NK-92 (cell line): ENCODE results near the gene TCF12.

Source experiments
- DNase-seq: peaks from one replicate; lab custom pipeline; 2025; ENCODE audit not compliant: unreplicated experiment; lab: John Stamatoyannopoulos, UW

TCF12 gene

DNA sequence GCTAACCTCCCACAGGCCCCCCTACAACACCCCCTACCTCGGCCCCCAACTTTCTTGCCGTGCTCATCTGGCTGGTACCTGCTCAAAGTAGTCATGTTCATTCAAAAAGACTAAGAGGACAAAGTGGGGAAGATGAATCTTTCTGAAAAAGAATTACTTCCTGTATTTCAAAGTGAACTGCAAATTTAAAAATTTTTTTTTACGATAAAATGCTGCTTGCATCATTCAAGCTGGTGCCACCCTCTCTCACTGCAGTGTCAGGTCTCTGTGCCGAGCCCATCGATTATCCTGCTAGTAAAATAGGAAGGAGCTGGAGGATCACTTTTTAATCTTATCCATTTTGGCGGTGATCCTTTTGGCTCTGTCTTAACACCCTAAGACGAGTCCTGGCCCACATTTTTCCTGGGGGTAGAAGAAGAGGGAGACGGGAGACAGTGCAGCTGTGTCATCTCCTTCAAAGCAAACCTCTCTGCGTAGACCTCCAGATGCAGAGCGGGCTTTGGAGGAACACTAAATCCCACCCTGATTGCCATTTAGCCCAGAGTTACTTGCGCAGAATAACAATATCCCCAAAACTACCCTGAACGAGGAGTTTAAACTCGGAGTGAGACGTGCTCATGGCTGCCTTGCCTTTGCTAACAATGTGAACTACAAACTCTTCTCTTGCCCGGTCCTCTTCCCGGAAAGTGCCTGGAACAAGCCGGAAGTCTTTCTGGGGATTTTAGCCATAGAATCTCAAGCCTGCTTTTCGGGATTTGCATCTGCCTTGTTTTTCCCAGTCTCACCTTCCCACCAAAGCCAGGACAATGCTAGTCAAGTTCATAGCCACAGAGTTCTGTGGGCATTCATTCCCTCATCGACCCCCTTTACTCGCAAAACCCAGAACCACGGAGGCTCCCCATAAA is 391.7 kb downstream of the TCF12 start:
- no peak for DNase-seq

DNA sequence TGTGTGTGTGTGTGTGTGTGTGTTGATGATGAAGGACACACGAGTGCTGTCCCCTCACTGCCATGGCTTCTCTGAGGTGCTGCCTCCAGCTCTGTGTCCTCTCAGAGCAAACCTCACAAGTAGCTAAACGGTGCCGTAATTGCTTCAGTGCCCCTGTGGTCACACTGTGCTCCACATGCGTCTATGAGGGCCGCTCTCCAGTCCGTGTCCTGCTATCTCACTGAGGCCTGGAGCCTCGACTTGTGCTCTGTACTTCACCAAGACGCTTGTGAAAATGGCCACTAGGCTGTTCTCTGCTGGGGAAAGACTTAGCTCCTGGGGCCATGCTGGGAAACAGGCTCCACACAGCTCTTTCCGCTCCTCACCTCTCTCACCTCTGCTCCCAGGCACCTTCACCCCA is 392.4 kb downstream of the TCF12 start:
- DNase-seq: no peak

DNA sequence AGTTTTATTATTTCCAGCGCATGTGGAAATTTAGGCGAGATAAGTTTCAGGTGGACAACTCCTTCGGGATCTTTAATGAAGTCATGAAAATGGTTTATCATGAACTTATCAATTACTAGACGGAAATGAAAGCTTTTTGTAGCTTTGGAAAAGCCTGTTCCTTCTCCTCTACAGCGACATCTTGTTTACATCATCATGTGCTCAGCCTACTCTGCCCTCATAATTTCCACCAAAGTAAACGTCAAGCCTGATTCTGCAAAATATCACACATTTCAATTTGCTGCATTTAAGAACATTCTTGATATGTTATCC is 393.5 kb downstream of the TCF12 start:
- no peak for DNase-seq

DNA sequence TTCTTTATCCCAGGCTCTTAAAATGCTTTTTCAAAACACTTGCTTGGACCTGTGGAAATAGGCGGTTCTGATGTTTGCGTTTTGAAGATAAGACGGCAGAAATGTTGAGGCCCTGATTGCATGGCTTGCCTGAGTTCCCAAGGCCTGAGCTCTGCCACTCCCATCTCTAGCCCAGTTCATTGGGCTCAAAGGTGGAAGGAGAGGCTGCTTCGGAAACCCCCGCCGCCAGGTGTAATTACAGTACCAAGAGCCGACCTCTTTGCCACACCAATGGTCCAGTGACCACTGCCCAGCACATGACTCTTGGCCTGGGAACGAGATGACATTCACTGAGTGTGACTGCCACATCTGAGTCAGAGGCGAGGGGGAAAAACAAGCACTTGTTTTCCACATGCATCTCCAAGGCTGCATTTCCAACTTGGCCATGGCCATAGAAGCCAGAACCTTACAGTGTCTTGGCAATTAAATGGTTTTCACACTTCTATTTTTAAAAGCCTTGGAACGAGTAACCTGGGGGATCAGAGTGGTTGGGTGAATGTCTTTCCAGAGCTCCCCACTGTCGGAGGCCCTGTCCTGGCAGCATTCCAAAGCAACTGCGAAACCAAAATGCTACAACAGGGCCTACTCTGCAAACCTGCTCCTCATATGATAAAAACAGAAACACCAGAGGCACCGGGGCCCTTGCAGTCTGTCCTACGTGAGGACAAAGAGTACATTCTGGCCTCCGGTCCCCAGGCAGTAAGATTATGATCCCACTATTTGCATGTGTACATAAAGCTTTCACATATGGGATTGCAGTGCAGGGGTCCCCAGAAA is 394.1 kb downstream of the TCF12 start:
- DNase-seq: no peak

DNA sequence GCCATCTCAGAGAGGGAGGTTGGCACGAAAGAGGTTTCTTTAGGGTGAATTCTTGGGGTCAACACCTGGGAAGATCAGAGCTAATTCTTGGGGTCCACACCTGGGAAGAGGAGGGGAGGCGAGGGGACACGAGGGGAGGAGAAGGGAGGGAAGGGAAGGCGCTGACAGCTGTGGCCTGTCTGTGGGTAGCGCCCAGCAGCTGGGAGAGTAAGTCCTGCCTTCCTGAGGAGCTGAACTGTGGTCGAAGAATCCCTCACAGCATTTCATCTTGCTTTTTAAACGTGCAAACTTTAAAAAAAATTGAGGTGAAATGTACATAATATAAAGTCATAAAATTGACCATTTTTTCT is 394.7 kb downstream of the TCF12 start:
- no peak for DNase-seq

DNA sequence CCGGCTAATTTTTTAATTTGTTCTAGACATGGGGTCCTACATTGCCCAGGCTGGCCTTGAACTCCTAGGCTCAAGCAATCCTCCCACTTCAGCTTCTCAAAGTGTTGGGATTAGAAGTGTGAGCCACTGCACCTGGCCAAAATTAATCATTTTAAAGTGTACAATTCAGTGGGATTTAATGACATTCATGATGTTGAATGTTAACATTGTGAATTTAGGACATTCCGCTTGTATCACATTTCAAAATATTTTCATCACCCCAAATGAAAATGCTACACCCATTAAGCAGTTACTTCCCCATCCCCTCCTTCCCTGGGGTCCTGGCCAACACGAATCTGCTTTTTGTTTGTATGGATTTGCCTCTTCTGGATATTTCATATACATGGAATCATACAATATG is 395.8 kb downstream of the TCF12 start:
- no peak for DNase-seq

DNA sequence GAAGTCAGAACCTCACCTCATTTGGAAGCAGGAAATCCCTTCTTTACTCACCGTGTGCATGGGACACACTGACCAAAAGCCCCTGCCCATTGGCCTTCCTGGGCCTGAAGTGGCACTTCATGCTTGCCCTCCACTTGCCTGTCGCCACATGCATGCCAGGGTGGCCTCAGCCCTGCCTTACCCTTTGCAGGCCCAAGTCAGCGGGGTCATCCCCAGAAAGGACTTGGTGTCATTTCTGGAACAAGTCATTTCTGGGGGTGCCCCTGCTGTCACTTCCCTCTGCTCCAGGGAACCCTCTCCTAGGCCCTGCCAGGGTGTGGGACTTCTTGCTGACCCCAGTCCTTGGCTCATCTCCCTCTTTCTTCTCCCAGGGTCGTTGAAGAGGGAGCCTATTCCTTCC is 398.0 kb downstream of the TCF12 start:
- DNase-seq: no peak

DNA sequence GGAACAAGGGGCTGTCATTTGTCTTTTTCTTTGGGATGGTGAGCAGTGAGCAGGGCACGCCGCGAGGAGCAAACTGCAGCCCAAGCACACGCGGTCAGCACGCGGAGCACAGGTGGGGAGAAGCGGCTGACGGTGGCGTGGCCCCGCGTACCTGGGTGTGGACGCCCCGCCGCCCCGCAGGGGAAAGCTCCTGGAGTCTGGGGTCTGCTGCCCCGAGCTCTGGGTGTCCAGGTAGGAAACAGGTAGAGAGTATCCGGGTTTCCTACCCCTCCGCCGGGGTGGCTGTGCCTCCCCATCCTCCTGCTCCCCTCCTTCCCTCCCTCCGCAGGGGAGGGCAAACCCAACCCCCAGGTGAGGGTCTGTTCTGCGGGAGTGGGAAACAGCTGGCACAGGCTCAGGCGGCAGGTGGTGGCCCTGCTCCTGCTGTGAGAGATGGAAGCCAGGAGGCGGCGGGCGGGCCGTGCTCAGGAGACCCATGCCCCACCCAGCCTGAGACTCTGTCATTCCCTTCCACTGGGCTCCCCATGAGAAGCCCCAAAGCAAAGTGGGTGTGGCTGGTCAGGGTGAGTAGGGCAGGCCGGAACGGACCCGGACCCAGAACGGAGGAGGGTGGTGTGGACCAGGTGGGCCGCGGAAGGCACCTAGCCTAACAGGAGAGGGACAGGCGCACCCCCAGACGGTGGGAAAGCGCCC is 400.9 kb downstream of the TCF12 start:
- no peak for DNase-seq

DNA sequence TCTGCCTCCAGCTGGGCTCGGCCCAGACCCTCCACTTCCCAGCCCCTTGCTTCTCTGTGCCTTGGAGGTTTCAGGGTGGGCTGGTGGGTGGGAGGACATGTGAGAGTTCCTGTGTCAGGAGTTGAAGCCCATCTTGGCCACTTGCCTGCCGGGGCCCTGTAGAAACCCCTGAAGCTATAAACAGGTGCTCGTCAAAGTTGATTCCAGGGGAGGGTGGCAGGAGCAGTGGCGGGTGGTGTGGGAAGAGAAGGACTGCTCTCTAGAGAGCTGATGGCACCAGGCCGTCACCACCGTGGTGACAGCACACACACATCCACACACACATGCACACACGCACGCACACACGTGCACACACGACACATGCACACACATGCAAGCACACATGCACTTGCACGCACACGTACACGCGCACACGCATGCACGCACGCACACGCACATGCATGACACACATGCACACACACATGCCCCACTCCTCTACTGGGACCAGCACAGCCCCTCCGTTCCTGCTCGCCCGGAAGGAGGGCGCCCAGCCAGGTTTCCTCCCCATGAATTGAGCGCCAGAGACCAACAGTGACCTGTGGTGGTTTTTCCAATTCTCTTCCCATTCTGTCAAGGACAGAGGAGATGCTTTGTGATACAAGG is 401.6 kb downstream of the TCF12 start:
- DNase-seq: no peak

DNA sequence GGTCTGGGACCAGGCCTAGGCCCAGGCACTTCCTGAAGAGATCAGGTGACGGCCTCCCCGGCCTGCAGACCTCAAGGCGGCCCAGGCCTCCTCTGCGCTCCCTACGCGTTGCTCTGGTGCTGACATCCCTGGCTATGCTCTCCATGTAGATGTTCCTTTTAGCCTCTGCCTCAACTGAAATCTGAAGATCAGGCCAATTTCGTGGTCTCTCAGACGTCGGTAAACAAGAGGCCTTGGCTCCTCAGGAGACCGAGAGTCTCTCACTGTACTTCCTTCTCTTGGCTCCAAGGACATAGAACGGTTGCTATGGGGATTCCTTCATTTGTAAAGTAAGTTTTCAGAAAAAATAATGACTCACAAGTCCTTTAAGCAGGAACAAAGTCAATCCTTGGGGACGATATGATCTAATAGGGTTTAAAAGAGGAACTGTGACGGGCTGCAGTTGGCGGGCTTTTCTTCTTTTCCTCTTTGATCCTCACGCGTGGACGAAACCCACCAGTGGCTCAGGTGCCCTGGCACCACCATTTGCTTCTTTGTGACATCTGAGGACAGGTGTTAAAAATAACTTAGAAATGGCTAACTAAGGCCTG is 402.3 kb downstream of the TCF12 start:
- DNase-seq: no peak

DNA sequence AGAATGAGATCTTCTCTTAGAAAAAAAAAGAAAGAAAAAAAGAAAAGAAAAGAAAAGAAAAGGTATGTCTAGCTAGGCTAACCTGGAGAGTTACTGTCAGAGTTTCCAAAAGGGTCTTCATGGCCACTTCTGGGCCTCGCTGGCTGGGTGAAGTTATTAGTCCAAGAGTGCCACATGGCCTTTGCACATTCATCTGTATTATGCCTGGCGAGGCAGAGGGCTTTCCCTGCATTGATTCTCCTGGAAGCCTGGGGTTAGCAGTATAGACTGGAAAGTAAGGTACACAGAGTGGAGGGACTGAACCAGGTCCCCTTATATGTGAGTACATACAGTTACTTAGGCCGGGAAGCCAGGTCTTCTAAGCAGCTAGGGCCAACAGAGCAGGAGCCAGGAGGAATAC is 403.0 kb downstream of the TCF12 start:
- no peak for DNase-seq

DNA sequence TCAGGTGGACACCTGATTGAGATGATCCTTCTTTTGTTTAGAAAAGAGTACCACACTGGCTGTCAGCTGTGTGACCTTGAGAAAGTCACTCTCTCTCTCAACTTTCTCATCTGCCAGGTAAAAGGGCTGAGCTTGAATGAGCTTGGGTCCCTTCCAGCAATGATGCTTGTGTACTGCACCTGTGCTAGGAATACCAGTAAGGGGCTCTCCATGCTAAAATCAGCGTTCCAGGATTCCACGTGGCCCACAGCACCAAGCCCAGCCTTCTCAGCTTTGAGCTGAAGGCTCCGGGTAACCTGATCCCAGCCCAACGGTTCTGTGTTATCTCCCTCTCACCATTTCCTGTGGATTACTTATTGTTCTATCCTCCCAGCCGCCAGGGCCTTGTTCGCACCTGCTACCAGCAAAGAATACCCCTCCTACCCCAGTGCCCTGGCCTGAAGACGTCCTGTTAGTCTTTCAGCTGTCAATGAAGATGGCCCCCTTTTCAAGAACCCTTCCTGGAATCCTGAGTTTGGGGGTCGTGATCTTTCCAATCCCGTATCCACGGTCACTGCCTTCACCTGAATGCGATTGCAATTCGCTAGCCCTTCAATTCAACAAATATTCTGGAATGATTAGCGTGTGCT is 403.6 kb downstream of the TCF12 start:
- DNase-seq: no peak

DNA sequence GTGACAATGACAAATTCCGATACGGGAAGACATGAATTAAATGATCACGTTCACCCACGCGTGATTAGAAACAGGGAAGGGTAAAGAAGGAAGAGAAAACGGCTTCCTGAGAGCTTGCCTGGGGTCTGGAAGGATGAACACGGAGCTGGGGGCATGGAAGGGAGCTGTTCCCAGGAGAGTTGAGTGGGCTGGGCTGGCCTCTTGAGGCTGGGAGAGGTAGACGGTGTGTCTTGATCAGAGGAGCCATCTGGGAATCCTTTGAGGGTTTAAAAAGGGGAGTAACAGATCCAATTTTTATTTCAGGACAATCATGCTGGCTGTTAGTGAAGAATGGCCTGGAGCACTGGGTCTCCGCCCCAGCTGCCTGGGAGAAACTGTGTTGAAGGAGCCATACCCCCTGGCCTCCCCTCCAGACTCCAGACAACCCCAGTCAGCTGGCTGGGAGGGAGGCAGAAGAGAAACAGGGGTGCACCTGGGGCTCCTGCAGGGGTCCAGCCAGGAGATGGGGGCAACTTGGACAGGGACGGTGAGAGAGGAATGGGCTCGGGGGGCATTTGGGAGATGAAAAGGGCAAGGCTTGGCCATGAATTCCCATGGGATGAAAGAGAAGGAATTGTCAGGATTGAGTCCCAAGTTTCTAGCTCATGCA is 404.3 kb downstream of the TCF12 start:
- no peak for DNase-seq

DNA sequence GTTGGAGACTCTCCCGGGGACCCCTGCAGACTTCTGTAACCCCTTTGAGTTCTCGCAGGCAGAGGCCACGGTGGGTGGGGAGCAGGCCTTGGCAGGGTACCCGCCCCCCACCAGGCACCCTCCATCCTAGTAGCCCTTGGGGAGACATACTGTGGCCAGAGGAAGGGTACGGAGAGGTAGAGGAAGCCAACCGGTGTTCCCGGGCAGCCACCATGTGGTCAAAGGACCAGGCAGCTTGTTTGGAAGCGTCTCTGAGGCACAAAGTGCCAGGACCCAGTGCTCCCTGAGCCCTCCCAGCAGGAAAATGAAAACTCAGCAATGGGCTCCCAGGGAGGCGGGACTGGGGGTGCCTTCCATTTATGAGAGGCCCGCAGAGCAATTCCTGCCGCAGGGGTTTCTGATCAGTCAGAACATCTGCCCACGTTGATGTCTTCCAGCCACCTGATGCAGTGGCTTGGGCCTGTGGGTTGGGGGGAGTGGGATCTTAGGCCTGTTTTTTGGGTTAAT is 404.9 kb downstream of the TCF12 start:
- DNase-seq: no peak

DNA sequence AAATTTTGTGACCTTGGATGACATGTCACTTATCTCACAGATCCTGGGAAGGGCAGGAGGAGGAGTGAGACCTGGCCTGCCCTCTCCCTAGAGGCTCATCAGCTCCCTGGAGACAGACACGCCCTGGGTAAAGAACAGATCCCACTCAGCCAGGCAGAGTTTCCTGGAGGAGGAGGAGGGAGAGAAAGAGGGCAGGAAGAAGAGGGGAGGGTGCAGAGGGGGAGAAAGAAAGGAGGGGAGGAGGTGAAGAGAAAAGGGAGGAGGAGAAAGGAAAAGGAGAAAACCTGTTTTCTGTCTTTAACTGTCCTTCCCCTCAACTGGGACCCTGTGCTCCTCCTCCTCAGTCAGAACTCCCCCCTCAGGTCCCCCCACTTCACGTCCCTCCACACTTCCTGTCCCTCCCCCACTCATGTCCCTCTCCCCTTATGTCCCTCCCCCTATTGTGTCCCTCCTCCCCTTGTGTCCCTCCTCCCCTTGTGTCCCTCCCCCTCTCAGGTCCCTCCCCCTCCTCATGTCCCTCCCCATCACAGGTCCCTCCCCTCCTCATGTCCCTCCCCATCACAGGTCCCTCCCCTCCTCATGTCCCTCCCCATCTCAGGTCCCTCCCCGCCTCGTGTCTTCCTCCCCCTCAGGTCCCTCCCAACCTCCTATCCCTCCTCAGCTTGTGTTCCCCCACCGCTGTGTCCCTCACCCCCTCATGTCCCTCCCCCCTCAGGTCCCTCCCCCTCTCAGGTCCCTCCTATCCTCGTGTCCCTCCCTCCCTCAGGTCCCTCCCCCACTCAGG is 405.6 kb downstream of the TCF12 start:
- DNase-seq: no peak

DNA sequence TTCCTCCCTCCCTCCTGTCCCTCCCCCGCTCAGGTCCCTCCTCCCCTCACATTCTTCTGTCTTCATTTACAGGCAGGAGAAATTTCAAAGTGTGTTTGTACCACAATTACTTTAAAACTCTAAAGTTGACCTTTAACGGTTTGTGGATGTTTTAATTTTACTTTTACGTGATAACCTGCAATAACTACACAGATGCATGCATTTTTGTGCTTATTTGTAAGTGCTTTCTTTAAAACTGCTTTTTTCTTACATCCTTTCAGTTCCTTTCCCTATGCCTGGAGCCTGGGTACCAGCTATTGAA is 406.1 kb downstream of the TCF12 start:
- no peak for DNase-seq

DNA sequence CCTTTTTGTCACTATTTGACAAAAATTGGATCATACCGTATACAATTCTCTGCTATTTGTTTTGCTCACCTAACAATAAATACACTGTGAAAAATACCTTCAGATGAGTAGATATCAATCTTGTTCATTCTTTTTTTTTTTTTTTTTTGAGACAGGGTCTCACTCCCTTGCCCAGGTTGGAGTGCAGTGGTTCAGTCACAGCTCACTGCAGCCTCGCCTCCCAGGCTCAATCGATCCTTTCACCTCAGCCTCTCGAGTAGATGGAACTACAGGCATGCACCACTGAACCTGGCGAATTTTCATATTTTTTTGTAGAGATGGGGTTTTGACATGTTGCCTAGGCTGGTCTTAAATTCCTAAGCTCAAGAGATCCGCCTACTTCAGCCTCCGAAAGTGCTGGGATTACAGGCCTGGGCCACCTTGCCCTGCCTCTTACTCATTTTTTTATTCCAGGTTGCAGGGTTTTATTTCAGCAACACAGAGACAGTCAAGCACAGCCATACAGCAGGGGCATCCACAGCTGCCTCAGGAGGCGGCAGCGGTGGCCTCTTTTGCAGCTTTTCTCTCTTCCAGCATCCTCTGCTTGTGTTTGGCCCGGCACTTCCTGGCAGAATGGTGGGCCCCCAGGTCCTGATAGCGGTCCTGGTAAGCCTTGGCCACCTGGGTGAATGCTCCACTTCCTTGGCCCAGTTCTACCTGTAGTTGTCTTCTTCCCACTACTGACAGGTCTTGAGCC is 406.7 kb downstream of the TCF12 start:
- no peak for DNase-seq

DNA sequence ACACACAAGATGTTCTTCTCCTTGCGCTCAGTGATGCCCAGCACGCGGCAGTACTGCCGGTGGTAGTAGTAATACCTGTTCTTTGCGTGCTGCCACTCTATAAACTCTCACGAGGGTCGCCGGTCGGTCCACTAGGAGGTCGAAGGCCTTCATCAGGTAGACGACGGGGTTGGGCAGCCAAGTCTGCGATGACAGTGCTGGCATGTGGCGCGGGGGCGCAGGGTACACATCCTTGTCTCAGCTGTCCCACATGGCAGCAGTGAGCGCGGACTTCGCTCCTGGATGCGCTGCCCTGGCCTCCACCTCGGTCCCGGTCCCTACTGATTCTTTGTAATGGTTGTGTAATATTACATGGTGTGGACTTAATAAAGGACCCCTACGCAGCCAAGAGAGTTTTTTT is 407.8 kb downstream of the TCF12 start:
- no peak for DNase-seq

DNA sequence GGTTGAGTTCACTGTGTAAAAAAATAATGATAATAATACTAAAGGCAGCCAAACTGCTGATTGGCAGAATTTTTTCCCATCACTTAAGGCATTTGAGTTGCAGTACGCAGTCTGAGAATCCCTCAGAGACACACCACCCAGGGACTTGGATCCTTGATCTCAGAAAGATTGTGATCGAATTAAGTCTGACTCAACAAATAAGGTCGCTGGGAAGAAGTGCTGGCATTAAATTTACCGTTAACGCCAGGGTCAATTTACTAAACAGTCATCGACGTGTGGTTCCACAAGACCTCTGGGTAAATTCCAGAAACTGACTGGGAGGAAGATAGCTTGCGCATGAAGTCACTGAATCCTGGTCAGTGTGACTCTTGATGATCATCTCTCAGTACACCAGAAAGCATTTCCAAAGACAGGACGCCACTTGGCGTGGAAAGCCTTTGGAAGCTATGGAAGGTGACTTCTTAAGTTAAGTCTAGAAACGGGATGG is 409.6 kb downstream of the TCF12 start:
- no peak for DNase-seq
